Lung microvascular endothelial cell (primary cell): ENCODE results near the gene RANBP1. TPM values are rescaled to one million over a fixed set of nuclear protein-coding genes. Genes with fewer than 3 reads are reported as not detected.
"Not testable (repeated sequence)": the region's sequence is repeated elsewhere in the genome, so short reads cannot be mapped to it uniquely, and the experiment has no call there.

Experiments
- DNase-seq, 2 donors: peaks; one replicate each; pipeline versions ENCODE4 v3.0.0 to v3.0.0-alpha.2; 2010; ENCODE audit warnings: low read depth in 2 of 2
- total RNA-seq: library from RNA; depleted of rRNA; stranded (reverse); fragments of >200 nt; gene quantifications from 2 replicates; pipeline ENCODE4 v1.2.1, GENCODE V29; 2014

RANBP1 gene
- 99.2 and 108 TPM in 2 replicates for total RNA-seq

DNA sequence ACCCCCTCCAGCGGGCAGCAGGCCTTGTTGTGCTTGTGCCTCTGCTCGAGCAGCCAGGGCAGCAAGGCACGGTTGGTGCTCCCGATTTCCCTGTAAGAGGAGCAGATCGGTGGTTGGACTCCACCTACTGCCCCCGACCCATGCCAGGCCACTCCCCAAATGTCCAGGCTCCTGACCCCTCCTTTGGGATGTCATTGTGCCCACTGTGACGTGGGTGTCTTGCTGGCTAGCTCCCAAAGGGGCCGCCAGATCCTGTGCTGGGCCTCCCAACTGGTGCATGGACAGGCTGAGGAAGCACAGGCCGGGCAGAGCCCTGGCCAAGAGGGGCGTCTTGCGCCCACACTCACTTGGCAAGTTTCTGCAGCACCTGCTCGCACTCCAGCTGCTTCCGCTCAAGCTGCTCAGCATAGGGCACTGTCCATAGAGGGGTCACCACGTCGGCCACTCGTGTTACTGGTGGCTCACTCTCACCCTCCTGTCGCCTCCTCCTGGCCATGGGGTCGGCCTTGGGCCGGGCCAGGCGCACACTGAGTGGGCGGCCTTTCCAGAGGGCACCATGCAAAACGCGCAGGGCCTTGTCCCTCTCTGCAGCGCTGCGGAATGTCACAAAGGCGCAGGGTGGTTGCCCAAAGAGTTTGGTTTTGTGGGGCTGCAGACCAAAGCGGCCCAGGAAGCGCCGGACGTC, at the start of gene RANBP1:
TSS of gene RANBP1 (plus strand) at position 414 of the 685 bp plus-strand sequence. CDS start at position 495, 81 bp downstream.
- no peak for DNase-seq

DNA sequence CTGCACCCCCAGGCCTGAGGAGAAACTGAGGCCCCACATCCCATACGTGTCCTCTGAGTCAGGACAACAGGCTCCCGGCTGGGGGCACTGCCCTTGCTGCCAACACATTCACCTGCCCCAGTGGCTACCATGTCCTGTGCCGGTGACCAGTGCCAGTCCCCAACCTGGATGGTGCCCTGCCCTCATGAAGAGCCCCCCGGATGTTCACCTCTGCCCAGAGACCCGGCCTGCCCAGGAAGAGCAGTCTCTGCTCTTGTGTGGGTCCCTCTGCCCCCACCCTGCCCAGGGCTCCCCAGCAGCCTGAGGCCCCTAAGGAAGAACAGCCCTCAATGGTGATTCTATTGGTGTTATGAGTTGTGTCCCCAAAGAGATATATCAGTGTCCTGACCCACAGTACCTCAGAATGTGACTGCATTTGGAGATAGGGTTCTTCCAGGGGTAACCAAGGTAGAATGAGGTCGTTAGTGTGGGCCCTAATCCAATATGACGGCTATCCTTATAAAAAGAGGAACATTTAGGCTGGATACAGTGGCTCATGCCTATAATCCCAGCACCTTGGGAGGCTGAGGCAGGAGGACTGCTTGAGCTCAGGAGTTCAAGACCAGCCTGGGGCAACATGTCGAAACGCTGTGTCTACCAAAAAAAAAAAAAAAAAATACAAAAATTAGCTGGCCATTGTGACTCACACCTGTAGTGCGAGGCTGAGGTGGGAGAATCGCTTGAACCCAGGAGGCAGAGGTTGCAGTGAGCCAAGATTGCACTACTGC, 49.1 kb upstream of the RANBP1 start:
- no peak for DNase-seq

DNA sequence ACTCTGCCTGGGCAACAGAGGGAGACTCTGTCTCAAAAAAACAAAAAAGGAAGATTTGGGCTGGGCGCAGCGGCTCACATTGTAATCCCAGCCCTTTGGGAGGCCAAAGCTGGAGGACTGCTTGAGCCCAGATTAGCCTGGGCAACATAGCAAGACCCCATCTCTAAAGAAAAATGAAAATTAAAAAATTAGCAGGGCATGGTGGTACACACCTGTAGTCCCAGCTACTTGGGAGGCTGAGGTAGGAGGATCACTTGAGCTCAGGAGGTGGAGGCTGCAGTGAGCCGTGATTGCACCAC, 48.6 kb upstream of the RANBP1 start:
- DNase-seq: not testable (repeated sequence)

DNA sequence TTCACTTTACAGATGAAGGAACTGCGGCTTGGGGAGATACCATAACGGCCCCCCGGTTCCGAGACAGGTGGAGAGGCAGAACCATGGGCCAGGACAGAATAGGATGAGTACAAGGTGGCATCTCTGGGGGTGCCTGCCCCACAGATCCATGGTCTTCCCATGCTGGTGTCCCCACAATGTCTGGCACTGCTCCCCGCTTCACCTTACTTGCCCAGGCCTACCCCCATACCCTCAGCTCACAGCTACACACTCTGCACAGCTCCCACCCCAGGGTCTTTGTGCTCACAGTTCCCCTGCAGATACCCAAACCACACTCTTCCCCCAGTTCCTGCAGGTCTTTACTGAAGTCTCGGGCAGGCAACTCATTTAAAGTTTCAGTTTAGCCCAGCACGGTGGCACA, 47.3 kb upstream of the RANBP1 start:
- DNase-seq: no peak

DNA sequence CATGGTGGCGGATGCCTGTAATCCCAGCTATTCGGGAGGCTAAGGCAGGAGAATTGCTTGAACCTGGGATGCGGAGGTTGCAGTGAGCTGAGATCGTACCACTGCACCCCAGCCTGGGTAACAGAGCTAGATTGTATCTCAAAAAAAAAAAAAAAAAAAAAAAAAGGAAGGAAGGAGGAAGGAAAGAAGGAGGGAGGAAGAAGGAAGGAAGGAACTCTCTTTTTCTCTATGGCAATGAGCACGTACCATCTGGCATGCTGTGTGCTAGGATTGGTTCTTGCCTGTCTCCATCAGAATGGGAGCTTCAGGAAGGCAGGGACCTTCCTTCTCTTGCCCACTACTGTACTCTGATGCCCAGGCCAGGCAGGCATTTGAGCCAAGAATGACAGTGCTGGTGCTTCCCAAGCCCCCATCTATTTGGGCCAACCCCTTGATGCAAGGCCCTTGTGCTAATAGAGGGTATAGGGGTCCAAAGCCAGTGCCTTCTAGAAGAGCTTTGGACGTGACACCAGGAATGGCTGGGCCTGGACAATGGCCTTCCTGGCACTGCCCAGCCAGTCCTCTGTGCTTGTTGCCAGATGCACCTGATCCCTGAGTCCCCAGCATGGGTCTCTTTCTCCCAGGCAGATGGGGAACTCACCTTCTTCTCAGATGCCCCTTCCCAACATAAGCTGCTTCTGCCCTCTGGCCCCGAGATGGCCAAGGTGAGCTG, 46.4 kb upstream of the RANBP1 start:
- DNase-seq: no peak

DNA sequence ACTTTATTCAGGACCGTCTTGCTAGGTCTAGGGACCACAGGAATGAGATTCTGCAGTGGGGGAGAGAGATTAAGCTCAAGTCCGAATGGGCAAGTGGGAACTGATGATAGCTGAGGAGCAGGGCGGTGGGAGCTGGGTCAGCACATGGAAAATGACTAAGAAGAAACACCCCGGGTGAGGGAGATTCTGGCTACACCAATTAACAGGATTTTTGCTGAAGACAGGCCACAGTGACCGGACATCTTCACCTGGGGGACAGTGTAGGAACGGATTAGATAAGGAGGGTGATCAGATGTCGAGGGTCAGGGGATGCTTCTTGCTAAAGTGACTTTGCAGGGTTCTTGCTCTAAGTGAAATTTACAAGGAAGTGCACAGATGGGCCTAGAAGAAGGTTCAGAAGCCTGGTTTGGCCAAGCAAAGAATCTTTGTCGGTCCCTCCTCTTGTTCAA, 44.4 kb upstream of the RANBP1 start:
- DNase-seq: no peak

DNA sequence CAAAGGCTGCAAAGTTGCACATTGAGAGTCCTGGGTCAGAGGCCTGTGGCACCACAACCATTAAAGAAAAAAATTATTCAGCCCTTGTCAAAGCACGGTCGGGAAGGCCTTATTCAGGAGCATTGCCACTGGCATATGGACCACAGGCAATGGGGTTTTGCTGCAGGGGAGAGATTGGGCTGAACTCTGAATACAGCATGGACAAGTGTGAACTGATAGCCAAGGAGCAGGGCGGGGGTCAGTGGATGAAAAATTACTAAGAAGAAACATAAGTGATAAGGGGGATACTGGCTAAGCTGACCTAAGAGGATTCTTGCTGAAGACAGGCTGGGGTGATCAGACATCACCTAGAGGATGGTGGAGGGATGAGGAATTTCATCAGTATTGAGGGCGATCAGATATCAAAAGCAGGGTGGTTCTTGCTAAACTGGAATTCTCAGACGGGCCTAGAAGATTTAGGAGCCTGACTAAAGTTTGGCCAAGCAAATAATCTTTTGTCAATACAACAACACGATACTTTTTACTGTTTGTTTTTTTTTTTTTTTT, 39.2 kb upstream of the RANBP1 start:
- DNase-seq: no peak

- peak; percentile 93 to 96 for DNase-seq
Measured at GRCh38 chr22:20079745-20080444, 36.0 kb upstream of the RANBP1 start, which contains the start of gene DGCR8. Gene DGCR8, plus strand, starts transcription at chr22:20080241. Its CDS starts 5,723 bp downstream, at chr22:20085964.

DNA sequence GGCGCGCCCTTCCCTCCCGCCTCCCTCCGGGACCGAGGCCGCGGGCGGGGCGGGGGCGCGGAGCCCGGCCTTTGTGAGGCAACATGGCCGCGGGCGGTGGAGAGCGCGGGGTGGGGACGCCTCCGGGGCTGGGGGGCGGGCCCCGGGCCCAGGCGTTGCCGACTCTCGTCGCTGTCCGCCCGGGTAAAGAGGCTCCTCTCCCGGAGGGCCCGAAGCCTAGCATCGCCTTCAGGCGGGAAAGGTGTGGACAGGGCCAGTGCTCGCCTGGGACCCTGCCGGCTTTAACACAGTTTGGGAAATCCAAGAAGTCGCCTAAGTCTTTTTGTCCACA, 35.5 kb upstream of the RANBP1 start:
- peak; percentile 50 to 63 for DNase-seq

- DNase-seq: peak; percentile 71 to 74
Measured at GRCh38 chr22:20080776-20081654, 34.9 kb upstream of the RANBP1 start.

GRCh38 chr22:20083157-20083890, 32.6 kb upstream of the RANBP1 start:
- DNase-seq: no peak

GRCh38 chr22:20083891-20084546, 31.9 kb upstream of the RANBP1 start:
- no peak for DNase-seq

GRCh38 chr22:20084547-20085413, 31.1 kb upstream of the RANBP1 start:
- DNase-seq: peak in 1 of 2 donors; percentile 29

DNA sequence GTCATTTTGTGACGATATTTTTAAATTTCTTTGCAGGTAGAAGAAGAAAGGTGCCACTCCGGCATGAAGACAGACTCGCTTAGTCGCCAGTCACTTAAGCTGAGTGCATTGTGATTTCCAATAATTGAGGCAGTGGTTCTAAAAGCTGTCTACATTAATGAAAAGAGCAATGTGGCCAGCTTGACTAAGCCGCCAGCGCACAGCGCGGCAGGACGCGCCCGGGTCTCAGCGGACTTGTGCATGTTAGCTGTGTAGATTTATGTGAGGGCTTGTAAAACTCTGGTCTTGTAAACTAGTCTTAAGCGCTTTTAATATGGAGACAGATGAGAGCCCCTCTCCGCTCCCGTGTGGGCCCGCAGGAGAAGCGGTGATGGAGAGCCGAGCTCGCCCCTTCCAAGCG, 30.3 kb upstream of the RANBP1 start:
- DNase-seq: no peak

DNA sequence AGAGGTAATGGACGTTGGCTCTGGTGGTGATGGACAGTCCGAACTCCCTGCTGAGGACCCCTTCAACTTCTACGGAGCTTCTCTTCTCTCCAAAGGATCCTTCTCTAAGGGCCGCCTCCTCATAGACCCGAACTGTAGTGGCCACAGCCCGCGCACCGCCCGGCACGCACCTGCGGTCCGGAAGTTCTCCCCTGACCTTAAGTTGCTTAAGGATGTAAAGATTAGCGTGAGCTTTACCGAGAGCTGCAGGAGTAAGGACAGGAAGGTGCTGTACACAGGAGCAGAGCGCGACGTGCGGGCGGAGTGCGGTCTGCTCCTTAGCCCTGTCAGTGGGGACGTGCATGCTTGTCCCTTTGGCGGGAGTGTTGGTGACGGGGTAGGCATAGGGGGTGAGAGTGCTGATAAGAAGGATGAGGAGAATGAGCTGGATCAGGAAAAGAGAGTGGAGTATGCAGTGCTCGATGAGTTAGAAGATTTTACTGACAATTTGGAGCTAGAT, 29.8 kb upstream of the RANBP1 start:
- no peak for DNase-seq

DNA sequence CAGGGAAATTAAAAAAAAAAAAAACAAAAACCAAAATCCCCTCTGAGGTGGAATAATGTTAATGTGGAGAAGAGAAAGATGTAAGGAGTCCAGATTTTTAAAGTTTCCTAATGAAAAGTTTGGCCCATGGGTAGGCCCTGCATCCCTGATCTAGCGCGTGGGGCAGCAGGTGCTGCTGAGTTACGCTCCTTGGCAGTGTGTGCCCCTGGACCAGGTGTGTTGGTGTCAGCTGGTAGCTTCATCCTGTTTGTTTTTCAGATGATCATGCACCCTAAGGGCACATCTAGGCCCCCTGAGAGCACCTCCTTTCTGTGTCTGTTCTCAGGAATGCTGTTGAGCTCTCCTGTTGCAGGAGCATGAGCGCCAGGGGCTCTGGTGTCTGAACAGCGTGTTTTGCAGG, 29.1 kb upstream of the RANBP1 start:
- no peak for DNase-seq

DNA sequence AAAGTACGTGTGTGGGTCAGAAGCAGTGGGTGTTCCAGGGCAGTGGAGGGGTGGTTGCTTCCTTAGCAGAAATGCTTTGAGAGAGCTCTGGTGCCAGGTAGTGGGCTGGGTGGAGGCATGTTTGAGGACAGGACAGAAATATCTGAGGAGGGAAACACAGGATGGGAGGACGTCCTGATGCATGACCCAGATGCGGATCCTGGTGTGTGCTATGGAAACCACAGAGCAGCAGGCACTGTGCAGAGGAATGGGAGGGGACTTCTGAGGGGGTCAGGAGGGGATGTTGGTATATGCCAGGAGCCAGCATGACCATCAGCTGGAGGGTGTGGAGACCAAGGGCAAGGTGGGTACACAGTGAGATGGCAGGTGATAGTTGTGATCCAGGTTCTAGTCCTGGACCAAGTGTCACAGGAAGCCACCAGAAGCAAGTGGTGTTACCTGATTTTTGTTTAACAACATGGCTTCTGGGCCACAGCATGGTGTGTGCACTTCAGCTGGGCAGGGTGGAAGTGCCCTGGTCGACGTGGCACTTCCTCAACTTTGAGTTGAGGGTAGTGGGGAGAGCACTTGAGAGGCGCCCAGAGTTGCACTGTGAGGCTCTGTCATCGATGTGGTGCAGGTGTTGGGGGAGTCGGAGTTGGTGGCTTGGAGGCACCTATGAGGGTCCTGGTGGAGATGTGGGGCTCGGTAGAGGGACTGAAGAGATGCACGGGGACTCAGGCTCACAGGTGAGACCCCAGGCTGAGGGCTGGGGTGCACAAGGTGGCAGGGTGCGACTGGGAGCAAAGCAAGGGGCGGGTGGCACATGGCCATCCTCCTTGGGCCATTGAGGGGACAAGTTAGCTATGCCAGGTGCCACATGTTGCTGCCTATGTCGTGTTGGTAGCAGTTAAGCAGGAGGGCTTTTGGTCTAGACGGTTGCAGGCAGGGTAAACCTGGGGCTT, 28.3 kb upstream of the RANBP1 start:
- DNase-seq: no peak
